Retina (tissue), 1 donor: Measurements from ENCODE around the gene FOXP3.

Source experiments
- DNase-seq: peaks from one replicate; pipeline ENCODE4 v3.0.0-alpha.2; 2016

FOXP3 gene

GRCh38 chrX:49273181-49273727 lies 8.7 kb upstream of the FOXP3 start:
- no peak for DNase-seq

GRCh38 chrX:49272421-49272820 lies 7.9 kb upstream of the FOXP3 start:
- no peak for DNase-seq

GRCh38 chrX:49271341-49271740 lies 6.8 kb upstream of the FOXP3 start:
- no peak for DNase-seq

- peak; percentile 8 for DNase-seq
Observed at GRCh38 chrX:49270249-49270921, 5.9 kb upstream of the FOXP3 start.

GRCh38 chrX:49269767-49270248 lies 5.3 kb upstream of the FOXP3 start, which contains the start of gene PPP1R3F:
Gene PPP1R3F, plus strand, starts transcription at chrX:49269793. Its CDS starts 77 bp downstream, at chrX:49269870.
- DNase-seq: peak; percentile 39

GRCh38 chrX:49269010-49269766 lies 4.7 kb upstream of the FOXP3 start:
- DNase-seq: peak; percentile 97

GRCh38 chrX:49268702-49269009 lies 4.1 kb upstream of the FOXP3 start:
- DNase-seq: no peak

GRCh38 chrX:49266523-49267445 lies 2.3 kb upstream of the FOXP3 start:
- DNase-seq: no peak

- DNase-seq: no peak
Observed at GRCh38 chrX:49263631-49264030, 879 bp downstream of the FOXP3 start.

- no peak for DNase-seq
Observed at GRCh38 chrX:49262603-49263002, 1.9 kb downstream of the FOXP3 start.

- no peak for DNase-seq
Observed at GRCh38 chrX:49260221-49260985, 4.1 kb downstream of the FOXP3 start.

- no peak for DNase-seq
Observed at GRCh38 chrX:49258749-49259124, 5.8 kb downstream of the FOXP3 start.

GRCh38 chrX:49257846-49258748 lies 6.4 kb downstream of the FOXP3 start:
- no peak for DNase-seq

GRCh38 chrX:49257074-49257790 lies 7.3 kb downstream of the FOXP3 start:
- no peak for DNase-seq

- no peak for DNase-seq
Observed at GRCh38 chrX:49256268-49256995, 8.1 kb downstream of the FOXP3 start.

GRCh38 chrX:49254639-49255038 lies 9.9 kb downstream of the FOXP3 start:
- no peak for DNase-seq

GRCh38 chrX:49251325-49251724 lies 13.2 kb downstream of the FOXP3 start:
- no peak for DNase-seq

- DNase-seq: no peak
Observed at GRCh38 chrX:49250578-49250977, 13.9 kb downstream of the FOXP3 start.

GRCh38 chrX:49250066-49250465 lies 14.4 kb downstream of the FOXP3 start:
- DNase-seq: no peak

GRCh38 chrX:49249616-49250015 lies 14.9 kb downstream of the FOXP3 start:
- DNase-seq: no peak
